OCI-LY3 (cell line): ENCODE data around the gene CPLX1.

Experiments used
- H2AFZ ChIP-seq: fragments of 200-600, 300-600 bp; shearing (Covaris generic); 2 replicates; pipeline ENCODE4 v1.6.0; 2014; ENCODE audit warnings: antibody characterized with exemption, low read depth, low read length
- H3K27ac ChIP-seq: fragments of 200-600, 300-600 bp; sonication (generic); 2 replicates; pipeline ENCODE4 v1.5.1; 2014; ENCODE audit warnings: mild to moderate bottlenecking, low read length, moderate library complexity, mixed read lengths
- H3K27me3 ChIP-seq: fragments of 200-600, 300-600 bp; sonication (generic); 2 replicates; pipeline ENCODE4 v1.6.1; 2014; ENCODE audit warnings: low read depth, low read length, mixed read lengths
- H3K36me3 ChIP-seq: fragments of 200-600, 300-600 bp; sonication (generic); replicated peaks from 2 replicates; pipeline ENCODE3; 2014; ENCODE audit warnings: low read depth, low read length, mixed read lengths
- H3K4me1 ChIP-seq: fragments of 300-600, 200-600 bp; sonication (generic); 2 replicates; pipeline ENCODE4 v1.6.1; 2014; ENCODE audit warnings: low read length, mixed read lengths
- H3K4me2 ChIP-seq: fragments of 200-600, 300-600 bp; sonication (generic); 2 replicates; pipeline ENCODE4 v1.6.1; 2014; ENCODE audit warnings: low read length, mixed read lengths
- H3K4me3 ChIP-seq: fragments of 300-600, 200-600 bp; sonication (generic); 2 replicates; pipeline ENCODE4 v1.5.1; 2014; ENCODE audit warnings: antibody characterized with exemption, mild to moderate bottlenecking, low read length, moderate library complexity
- H3K79me2 ChIP-seq: fragments of 300-600, 200-600 bp; shearing (Covaris generic); 2 replicates; pipeline ENCODE4 v1.6.1; 2014; ENCODE audit warnings: mild to moderate bottlenecking, low read length, mixed read lengths
- H3K9ac ChIP-seq: fragments of 300-600, 200-600 bp; shearing (Covaris generic); 2 replicates; pipeline ENCODE4 v1.6.0; 2014; ENCODE audit warnings: mild to moderate bottlenecking, low read length, moderate library complexity
- H3K9me3 ChIP-seq: fragments of 200-600, 300-600 bp; shearing (Covaris generic); 2 replicates; pipeline ENCODE4 v1.6.1; 2014; ENCODE audit warnings: low read length, mixed read lengths; ENCODE audit not compliant: insufficient read depth
- H4K20me1 ChIP-seq: fragments of 200-600, 300-600 bp; sonication (generic); 2 replicates; pipeline ENCODE4 v1.6.1; 2016; ENCODE audit warnings: low read length, mixed read lengths; ENCODE audit not compliant: insufficient read depth
- CTCF ChIP-seq: fragments of 200-600, 300-600 bp; sonication (generic); IDR thresholded peaks from 2 replicates; pipeline ENCODE4 v1.5.1; 2014; ENCODE audit warnings: antibody characterized with exemption, low read length, low read depth
- EZH2phosphoT487 ChIP-seq: fragments of 200-600 bp; shearing (Covaris generic); IDR thresholded peaks from 2 replicates; pipeline ENCODE4 v1.6.1; 2018; ENCODE audit warnings: antibody characterized with exemption, mixed run types, low read depth

The CPLX1 gene

GRCh38 chr4:834368-835147 is 8.6 kb upstream of the CPLX1 start:
- H3K36me3 ChIP-seq, result no peaks in the 10 kb centered on the region
- no peak for TF ChIP-seq CTCF
- no peak for TF ChIP-seq EZH2phosphoT487
- H3K27me3 ChIP-seq, result no peaks in the 10 kb centered on the region
- no peaks in the 10 kb centered on the region for H3K79me2 ChIP-seq
- H3K4me3 ChIP-seq, result no peak overlapping the region
- no peaks in the 10 kb centered on the region for H3K4me1 ChIP-seq
- H3K9me3 ChIP-seq, result no peaks in the 10 kb centered on the region
- H4K20me1 ChIP-seq, result no peaks in the 10 kb centered on the region
- H3K9ac ChIP-seq, result no peak overlapping the region
- H2AFZ ChIP-seq, result no peak overlapping the region
- H3K4me2 ChIP-seq, result no peak overlapping the region
- no peak overlapping the region for H3K27ac ChIP-seq

- no peak for TF ChIP-seq EZH2phosphoT487
- no peak for TF ChIP-seq CTCF
- Histone ChIP-seq H3K79me2 (no peaks in the 10 kb centered on the region), H3K4me2 (no peak overlapping the region), H3K9ac (no peak overlapping the region), H3K27me3 (no peaks in the 10 kb centered on the region), H3K36me3 (no peaks in the 10 kb centered on the region), H3K9me3 (no peaks in the 10 kb centered on the region), H3K4me1 (no peaks in the 10 kb centered on the region), H2AFZ (no peak overlapping the region), H3K27ac (no peak overlapping the region), H4K20me1 (no peaks in the 10 kb centered on the region), H3K4me3 (no peak overlapping the region)
These were observed 7.9 kb upstream of the CPLX1 start for GRCh38 chr4:833731-834367.

GRCh38 chr4:833156-833555 is 7.2 kb upstream of the CPLX1 start:
- Histone ChIP-seq H3K27ac (no peak overlapping the region), H3K79me2 (no peaks in the 10 kb centered on the region), H4K20me1 (no peaks in the 10 kb centered on the region), H3K4me2 (no peak overlapping the region), H2AFZ (no peak overlapping the region), H3K27me3 (no peaks in the 10 kb centered on the region), H3K4me1 (no peaks in the 10 kb centered on the region), H3K9ac (no peak overlapping the region), H3K4me3 (no peak overlapping the region), H3K9me3 (no peaks in the 10 kb centered on the region), H3K36me3 (no peaks in the 10 kb centered on the region)
- TF ChIP-seq EZH2phosphoT487 (no peak), CTCF (no peak)

- Histone ChIP-seq H3K4me3 (no peak overlapping the region), H3K4me1 (no peaks in the 10 kb centered on the region), H3K27ac (no peak overlapping the region), H3K9ac (no peak overlapping the region), H3K36me3 (no peaks in the 10 kb centered on the region), H2AFZ (no peak overlapping the region), H3K27me3 (no peaks in the 10 kb centered on the region), H4K20me1 (no peaks in the 10 kb centered on the region), H3K9me3 (no peaks in the 10 kb centered on the region), H3K4me2 (no peak overlapping the region), H3K79me2 (no peaks in the 10 kb centered on the region)
- TF ChIP-seq EZH2phosphoT487 (no peak), CTCF (no peak)
These were observed 6.6 kb upstream of the CPLX1 start for GRCh38 chr4:832536-832935.
